Peyer's patch (tissue), 4 donors: ENCODE measurements around the gene TAAR2.
A peak's percentile ranks its signal among the peaks of the same experiment; 100 is the strongest.

Experiments used
- CTCF ChIP-seq, 6 experiments: fragments of 450-650 bp in 4 of 6; fragments of 200-600 bp in 2 of 6; sonication (generic) in 1 of 6; IDR thresholded peaks; one replicate each; pipeline ENCODE4 v1.5.1; 2017 to 2019; ENCODE audit warnings: antibody characterized with exemption in 6 of 6, mild to moderate bottlenecking in 3 of 6, moderate library complexity in 1 of 6
- POLR2A ChIP-seq, 2 donors: fragments of 450-650 bp; IDR thresholded peaks; one replicate each; pipeline ENCODE4 v1.5.1; 2017; ENCODE audit warnings: antibody characterized with exemption in 2 of 2, mild to moderate bottlenecking in 2 of 2, moderate library complexity in 2 of 2

GRCh38 chr6:132607544-132608233 is 16.4 kb downstream of the TAAR2 start:
- TF ChIP-seq CTCF (IDR thresholded peaks at IDR 0.05) (peak in 3 of 6 experiments; percentile 12 to 21 (median 16)), POLR2A (IDR thresholded peaks at IDR 0.05) (no peak)
